ENCODE results near the gene SNED1. TPM values are rescaled to one million over a fixed set of nuclear protein-coding genes. Genes with fewer than 3 reads are reported as not detected.

The SNED1 gene
- total RNA-seq, 1 experiment from 2014 or later: 22.0 TPM

GRCh38 chr2:241020629-241021190, 22.3 kb downstream of the SNED1 start:
- H3K36me3 Mint-ChIP-seq (ENCODE audit: insufficient read depth, unreplicated experiment): peaks cover 21% of the 10 kb centered on the region
- ChIA-PET POLR2A (interaction anchor here (0.6 to 3.3 kb wide), 2 partner anchors 11 to 195 kb away, joined by 3 to 9 read pairs; no protein-coding TSS in a partner anchor), CTCF (interaction anchor here (0.6 kb wide), 1 partner anchor 377 kb away, joined by 3 read pairs; no protein-coding TSS in a partner anchor)
- H3K4me3 Mint-ChIP-seq (ENCODE audit: unreplicated experiment): no peak overlapping the region
- H3K27ac Mint-ChIP-seq (ENCODE audit: low read depth, unreplicated experiment): no peak overlapping the region
- no peak for TF ChIP-seq CTCF (IDR thresholded peaks at IDR 0.05; ENCODE audit: unreplicated experiment)
- no peak for DNase-seq (ENCODE audit: unreplicated experiment)
- no TSS peak for BruUV-seq (replicated peaks)
- peaks cover 14% of the 10 kb centered on the region for H3K9me3 Mint-ChIP-seq (ENCODE audit: unreplicated experiment)
- H3K27me3 Mint-ChIP-seq (ENCODE audit: insufficient read depth, unreplicated experiment): no peaks in the 10 kb centered on the region
- no peaks in the 10 kb centered on the region for H3K4me1 Mint-ChIP-seq (ENCODE audit: insufficient read depth, unreplicated experiment)
- intact Hi-C loops (cut with micrococcal nuclease): no loop called here

GRCh38 chr2:241025639-241026038, 27.2 kb downstream of the SNED1 start:
- CTCF ChIA-PET: no interaction called here
- DNase-seq (ENCODE audit: unreplicated experiment): no peak
- Mint-ChIP-seq H3K27me3 (ENCODE audit: insufficient read depth, unreplicated experiment) (no peaks in the 10 kb centered on the region), H3K9me3 (ENCODE audit: unreplicated experiment) (peaks cover 24% of the 10 kb centered on the region), H3K27ac (ENCODE audit: low read depth, unreplicated experiment) (no peak overlapping the region), H3K36me3 (ENCODE audit: insufficient read depth, unreplicated experiment) (peaks cover 13% of the 10 kb centered on the region), H3K4me3 (ENCODE audit: unreplicated experiment) (no peak overlapping the region), H3K4me1 (ENCODE audit: insufficient read depth, unreplicated experiment) (no peaks in the 10 kb centered on the region)
- BruUV-seq (replicated peaks): no TSS peak
- TF ChIP-seq CTCF (IDR thresholded peaks at IDR 0.05; ENCODE audit: unreplicated experiment): no peak
- POLR2A ChIA-PET: no interaction called here
- intact Hi-C loops (cut with micrococcal nuclease): no loop called here

GRCh38 chr2:241029599-241030332, 31.3 kb downstream of the SNED1 start:
- no TSS peak for BruUV-seq (replicated peaks)
- no peaks in the 10 kb centered on the region for H3K4me1 Mint-ChIP-seq (ENCODE audit: insufficient read depth, unreplicated experiment)
- no peak overlapping the region for H3K4me3 Mint-ChIP-seq (ENCODE audit: unreplicated experiment)
- DNase-seq (ENCODE audit: unreplicated experiment): no peak
- no peak overlapping the region for H3K27ac Mint-ChIP-seq (ENCODE audit: low read depth, unreplicated experiment)
- peaks cover 16% of the 10 kb centered on the region for H3K9me3 Mint-ChIP-seq (ENCODE audit: unreplicated experiment)
- intact Hi-C loops (cut with micrococcal nuclease): no loop called here
- CTCF ChIA-PET: no interaction called here
- no peaks in the 10 kb centered on the region for H3K27me3 Mint-ChIP-seq (ENCODE audit: insufficient read depth, unreplicated experiment)
- no peak for TF ChIP-seq CTCF (IDR thresholded peaks at IDR 0.05; ENCODE audit: unreplicated experiment)
- POLR2A ChIA-PET: interaction anchor here (0.7 kb wide), 1 partner anchor 20 kb away, joined by 3 read pairs; no protein-coding TSS in a partner anchor
- peaks cover 27% of the 10 kb centered on the region for H3K36me3 Mint-ChIP-seq (ENCODE audit: insufficient read depth, unreplicated experiment)

- CTCF ChIA-PET: no interaction called here
- no TSS peak for BruUV-seq (replicated peaks)
- peaks cover 30% of the 10 kb centered on the region for H3K36me3 Mint-ChIP-seq (ENCODE audit: insufficient read depth, unreplicated experiment)
- DNase-seq (ENCODE audit: unreplicated experiment): no peak
- no peaks in the 10 kb centered on the region for H3K4me1 Mint-ChIP-seq (ENCODE audit: insufficient read depth, unreplicated experiment)
- H3K27me3 Mint-ChIP-seq (ENCODE audit: insufficient read depth, unreplicated experiment): no peaks in the 10 kb centered on the region
- no peak for TF ChIP-seq CTCF (IDR thresholded peaks at IDR 0.05; ENCODE audit: unreplicated experiment)
- peaks cover 14% of the 10 kb centered on the region for H3K9me3 Mint-ChIP-seq (ENCODE audit: unreplicated experiment)
- H3K27ac Mint-ChIP-seq (ENCODE audit: low read depth, unreplicated experiment): no peak overlapping the region
- intact Hi-C loops (cut with micrococcal nuclease): no loop called here
- POLR2A ChIA-PET: no interaction called here
- H3K4me3 Mint-ChIP-seq (ENCODE audit: unreplicated experiment): no peak overlapping the region
Measured at GRCh38 chr2:241030333-241030680, 31.9 kb downstream of the SNED1 start.

All from MCF 10A (cell line).